SK-N-SH treated with all-trans-retinoic acid at 6 μM for 48 hours (cell line): Measurements from ENCODE around the gene OLFML2A.

ENCODE experiments used
- ARNTL ChIP-seq: fragments of 450-650 bp; formaldehyde crosslinking; IDR thresholded peaks from 2 replicates; pipeline ENCODE4 v1.5.0; 2020; ENCODE audit warnings: low read depth, mild to moderate bottlenecking, moderate library complexity, borderline replicate concordance
- BACH2 ChIP-seq: fragments of 250-450 bp; sonication (Bioruptor Pico); IDR thresholded peaks from 2 replicates; pipeline ENCODE4 v1.9.0; 2021; ENCODE audit warnings: mild to moderate bottlenecking, borderline replicate concordance
- CREB5 ChIP-seq: fragments of 250-450 bp; sonication (Bioruptor Pico); IDR thresholded peaks from 2 replicates; pipeline ENCODE4 v1.5.1; 2020; ENCODE audit warnings: low read depth, mild to moderate bottlenecking, moderate library complexity
- ESRRG ChIP-seq: fragments of 250-450 bp; sonication (Bioruptor Pico); IDR thresholded peaks from 2 replicates; pipeline ENCODE4 v1.6.1; 2021; ENCODE audit warnings: mild to moderate bottlenecking
- GLIS3 ChIP-seq: fragments of 250-450 bp; sonication (Bioruptor Pico); IDR thresholded peaks from 2 replicates; pipeline ENCODE4 v1.5.0; 2020; ENCODE audit warnings: mild to moderate bottlenecking, moderate library complexity
- PATZ1 ChIP-seq: fragments of 250-450 bp; sonication (Bioruptor Pico); IDR thresholded peaks from 2 replicates; pipeline ENCODE4 v1.8.0; 2020; ENCODE audit warnings: mild to moderate bottlenecking, moderate library complexity, borderline replicate concordance
- RARB ChIP-seq: fragments of 250-450 bp; sonication (Bioruptor Pico); IDR thresholded peaks from 2 replicates; pipeline ENCODE4 v1.8.0; 2021; ENCODE audit warnings: mild to moderate bottlenecking, moderate library complexity
- TOX ChIP-seq: fragments of 250-450 bp; sonication (Bioruptor Pico); IDR thresholded peaks from 2 replicates; pipeline ENCODE4 v1.8.0; 2021; ENCODE audit warnings: mild to moderate bottlenecking, moderate library complexity, borderline replicate concordance
- ZC3H10 ChIP-seq: fragments of 250-450 bp; sonication (Bioruptor Pico); IDR thresholded peaks from 2 replicates; pipeline ENCODE4 v1.5.1; 2021; ENCODE audit warnings: mild to moderate bottlenecking, moderate library complexity
- ZNF8 ChIP-seq: fragments of 450-650 bp; formaldehyde crosslinking; IDR thresholded peaks from 2 replicates; pipeline ENCODE4 v1.5.0; 2020; ENCODE audit warnings: mild to moderate bottlenecking, moderate library complexity

GRCh38 chr9:124749284-124749683 lies 27.6 kb upstream of the OLFML2A start:
- TF ChIP-seq ESRRG (CRISPR knock-in tag) (no peak), PATZ1 (no peak), GLIS3 (CRISPR knock-in tag) (no peak), RARB (CRISPR knock-in tag) (no peak), TOX (CRISPR knock-in tag) (no peak), BACH2 (CRISPR knock-in tag) (no peak), CREB5 (CRISPR knock-in tag) (no peak), ARNTL (CRISPR knock-in tag) (no peak), ZNF8 (CRISPR knock-in tag) (no peak), ZC3H10 (CRISPR knock-in tag) (no peak)
